GM13976 (cell line): ENCODE measurements around the gene MYRFL.
A peak's percentile ranks its signal among the peaks of the same experiment; 100 is the strongest.

Source experiments
- DNase-seq: peaks from one replicate; pipeline ENCODE4 v3.0.0; 2012; ENCODE audit warnings: low spot score
- CTCF ChIP-seq: IDR thresholded peaks from 2 replicates; pipeline ENCODE4 v1.5.1; 2012; ENCODE audit warnings: borderline replicate concordance, mild to moderate bottlenecking; ENCODE audit not compliant: insufficient read depth; ENCODE audit errors: extremely low read depth, missing control alignments, control extremely low read depth
- in situ Hi-C: fragments of 300-500 bp; cut with MboI; formaldehyde crosslinking; loops from one replicate; pipeline ENCODE4 v1.12.0; 2022; ENCODE audit warnings: low sequenced_read_pairs, mixed read lengths, inconsistent platforms; ENCODE audit not compliant: unreplicated experiment

MYRFL gene

DNA sequence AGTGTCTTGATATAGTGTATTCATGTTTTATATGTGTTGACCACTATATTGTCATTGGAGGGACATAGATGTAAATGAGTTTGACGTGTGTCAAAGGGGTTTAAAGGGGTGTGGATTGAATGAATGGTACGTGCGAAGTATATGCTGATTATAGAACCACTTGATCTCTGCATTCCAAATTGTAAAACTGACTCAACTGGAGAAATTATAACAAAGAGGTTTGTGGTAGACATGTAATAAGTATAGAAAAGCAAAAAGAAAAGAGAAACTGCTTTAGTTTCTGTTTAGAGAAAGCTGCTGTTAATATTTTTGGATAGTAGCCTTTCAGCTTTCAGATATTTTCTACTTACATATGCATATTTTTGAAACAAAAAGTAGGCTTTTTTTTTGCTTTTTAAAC is 8.9 kb upstream of the MYRFL start:
- peak; percentile 15 for DNase-seq
- TF ChIP-seq CTCF: no peak
- in situ Hi-C loops: no loop called here

DNA sequence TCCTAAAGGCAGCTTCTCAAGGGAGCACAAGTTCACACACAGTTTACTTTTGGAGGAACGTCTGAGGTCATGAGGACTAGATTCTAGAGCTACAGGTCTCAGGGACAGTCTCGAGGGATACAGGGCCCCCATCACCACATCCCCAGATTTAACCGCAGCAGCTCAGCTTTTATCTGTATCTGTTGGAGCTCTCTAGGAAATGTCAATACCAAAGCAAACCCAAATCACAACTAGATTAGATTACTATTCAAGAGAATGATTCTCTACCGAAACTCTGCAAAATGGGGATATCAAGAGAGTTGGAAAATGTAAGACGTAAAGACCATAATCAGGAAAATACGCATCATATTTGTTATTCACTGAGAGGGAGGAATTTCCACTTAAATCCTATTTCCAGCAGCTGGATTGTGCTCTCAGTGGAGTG is 4.0 kb upstream of the MYRFL start:
- in situ Hi-C loops: no loop called here
- no peak for DNase-seq
- no peak for TF ChIP-seq CTCF

GRCh38 chr12:69821456-69822159 is 3.4 kb upstream of the MYRFL start:
- no peak for TF ChIP-seq CTCF
- DNase-seq: no peak
- in situ Hi-C loops: no loop called here

DNA sequence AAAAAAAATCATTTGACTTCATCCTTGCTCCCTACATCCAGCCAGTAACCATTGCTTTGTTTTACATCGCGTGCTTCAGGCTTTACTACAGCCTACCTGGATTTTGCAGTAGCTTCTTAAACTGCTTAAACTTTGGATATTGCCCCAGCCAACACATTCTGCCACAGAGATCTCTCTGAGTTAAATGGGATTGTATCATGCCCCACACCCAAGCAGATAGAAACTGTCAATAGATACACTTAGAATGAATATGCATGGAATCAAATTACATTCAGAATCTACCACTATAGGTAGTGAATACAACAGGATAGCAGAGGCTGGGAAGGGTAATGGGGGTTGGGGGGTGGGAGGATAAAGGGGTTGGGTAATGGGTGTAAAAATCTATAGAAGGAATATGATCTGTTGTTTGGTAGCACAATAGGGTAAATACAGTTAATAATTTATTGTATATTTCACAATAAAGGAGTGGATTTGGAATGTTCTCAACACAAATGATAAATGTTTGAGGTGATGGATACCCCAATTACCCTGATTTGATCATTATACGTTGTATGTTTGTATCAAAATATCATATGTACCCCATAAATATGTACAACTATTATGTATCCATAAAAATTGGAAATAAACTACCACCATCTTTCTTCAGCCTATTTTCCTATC is 2.7 kb upstream of the MYRFL start:
- in situ Hi-C loops: no loop called here
- no peak for DNase-seq
- no peak for TF ChIP-seq CTCF

GRCh38 chr12:69824028-69824427 is 999 bp upstream of the MYRFL start:
- no peak for TF ChIP-seq CTCF
- in situ Hi-C loops: no loop called here
- no peak for DNase-seq

DNA sequence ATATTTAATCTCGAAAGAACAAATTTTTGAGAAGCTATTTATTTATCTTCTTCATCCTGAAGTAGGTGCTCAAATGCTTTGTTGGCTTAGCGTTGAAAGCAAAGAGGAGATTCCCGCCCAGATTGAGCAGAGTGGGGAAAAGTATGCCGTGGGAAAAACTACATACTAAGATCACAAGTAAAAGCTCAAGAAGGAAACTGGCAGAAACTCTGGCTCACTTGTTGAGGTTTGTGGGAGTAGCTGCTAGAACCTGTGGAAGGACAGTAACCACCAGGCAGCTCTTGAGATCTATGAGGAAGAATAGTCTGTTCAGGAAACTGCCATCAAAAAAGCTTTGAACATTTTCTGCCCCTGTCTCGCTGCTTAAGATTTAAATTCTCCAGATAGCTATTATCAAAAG is 3.9 kb downstream of the MYRFL start:
- DNase-seq: no peak
- in situ Hi-C loops: no loop called here
- no peak for TF ChIP-seq CTCF
